SK-N-SH (cell line): ENCODE measurements around the gene ITPRID2. TPM values are rescaled to one million over a fixed set of nuclear protein-coding genes. Genes with fewer than 3 reads are reported as not detected.
A peak's percentile ranks its signal among the peaks of the same experiment; 100 is the strongest.

Source experiments
- CTCF ChIA-PET: fragments of 300-600, 350-600 bp; formaldehyde crosslinking; extraction: SDS; loops from one replicate; lab custom pipeline; 2021; lab: Yijun Ruan, JAX
- POLR2A ChIA-PET: fragments of 350-600 bp; sonication (Branson Sonifier 250); formaldehyde crosslinking; extraction: SDS; loops from one replicate; lab custom pipeline; 2020; ENCODE audit warnings: antibody characterized with exemption, inconsistent platforms; lab: Yijun Ruan, JAX
- DNase-seq: peaks from one replicate; pipeline ENCODE4 v3.0.0; 2012
- H2AFZ ChIP-seq: fragments of 200-600 bp; sonication (generic); 2 replicates; pipeline ENCODE4 v1.8.1; 2016; ENCODE audit warnings: antibody characterized with exemption, mild to moderate bottlenecking, low read depth
- H3F3A ChIP-seq: fragments of 200-600 bp; sonication (generic); replicated peaks from 2 replicates; pipeline ENCODE3; 2016; ENCODE audit warnings: antibody characterized with exemption, mild to moderate bottlenecking; ENCODE audit not compliant: insufficient read depth
- H3K27ac ChIP-seq, 2 experiments: fragments of 200-500 bp in 1 of 2; fragments of 200-600 bp in 1 of 2; sonication (Bioruptor generic) in 1 of 2; sonication (generic), shearing (Covaris generic) in 1 of 2; 2 replicates each; pipeline versions ENCODE4 v1.5.1 to v1.6.1; 2014 to 2016; ENCODE audit warnings: low read depth in 2 of 2, inconsistent platforms in 1 of 2, low read length in 1 of 2, mild to moderate bottlenecking in 1 of 2, mixed read lengths in 1 of 2
- H3K27me3 ChIP-seq: fragments of 200-600 bp; sonication (generic), shearing (Covaris generic); 2 replicates; pipeline ENCODE4 v1.6.1; 2016; ENCODE audit warnings: mixed run types; ENCODE audit not compliant: insufficient read depth
- H3K36me3 ChIP-seq, 2 experiments: fragments of 200-500 bp in 1 of 2; fragments of 200-600 bp in 1 of 2; sonication (Bioruptor generic) in 1 of 2; sonication (generic) in 1 of 2; replicated peaks in 1 of 2; 2 replicates each; pipeline versions ENCODE3 to v1.5.1; 2014 to 2016; ENCODE audit warnings: low read length in 1 of 2, mild to moderate bottlenecking in 1 of 2; ENCODE audit not compliant: insufficient read depth in 2 of 2, control insufficient read depth in 1 of 2
- H3K4me1 ChIP-seq, 2 experiments: fragments of 200-500 bp in 1 of 2; fragments of 200-600 bp in 1 of 2; sonication (Bioruptor generic) in 1 of 2; sonication (generic), shearing (Covaris generic) in 1 of 2; 2 replicates each; pipeline versions ENCODE4 v1.5.1 to v1.6.1; 2014 to 2016; ENCODE audit warnings: low read depth in 1 of 2, low read length in 1 of 2, mixed run types in 1 of 2; ENCODE audit not compliant: insufficient read depth in 2 of 2, control insufficient read depth in 1 of 2
- H3K4me2 ChIP-seq: fragments of 200-600 bp; sonication (generic), shearing (Covaris generic); 2 replicates; pipeline ENCODE4 v1.6.1; 2017; ENCODE audit warnings: mixed run types
- H3K4me3 ChIP-seq, 2 experiments: fragments of 200-500 bp in 1 of 2; fragments of 200-600 bp in 1 of 2; sonication (Bioruptor generic) in 1 of 2; sonication (generic), shearing (Covaris generic) in 1 of 2; 2 replicates each; pipeline versions ENCODE4 v1.5.1 to v1.8.1; 2014 to 2016; ENCODE audit warnings: low read depth in 2 of 2, inconsistent platforms in 1 of 2, low read length in 1 of 2, mild to moderate bottlenecking in 1 of 2, mixed read lengths in 1 of 2, moderate library complexity in 1 of 2
- H3K79me2 ChIP-seq: fragments of 200-600 bp; sonication (generic); 2 replicates; pipeline ENCODE4 v1.8.1; 2017; ENCODE audit warnings: mild to moderate bottlenecking; ENCODE audit not compliant: insufficient read depth
- H3K9ac ChIP-seq: fragments of 200-600 bp; sonication (generic); 2 replicates; pipeline ENCODE4 v1.6.1; 2017; ENCODE audit warnings: mixed run types
- H3K9me2 ChIP-seq: fragments of 200-600 bp; sonication (generic); 2 replicates; pipeline ENCODE4 v1.6.1; 2017; ENCODE audit warnings: mixed run types
- H3K9me3 ChIP-seq: fragments of 200-600 bp; sonication (generic); 2 replicates; pipeline ENCODE4 v1.6.1; 2017; ENCODE audit warnings: mixed run types, mild to moderate bottlenecking, moderate library complexity
- H4K20me1 ChIP-seq: fragments of 200-600 bp; sonication (generic); 2 replicates; pipeline ENCODE4 v1.6.1; 2017; ENCODE audit warnings: mild to moderate bottlenecking, mixed run types; ENCODE audit not compliant: insufficient read depth
- CHD2 ChIP-seq: fragments of 150-350 bp; IDR thresholded peaks from 2 replicates; pipeline ENCODE4 v1.6.1; 2018; ENCODE audit warnings: low read length; ENCODE audit not compliant: partially characterized antibody
- CTCF ChIP-seq: fragments of 200-600 bp; sonication (generic); IDR thresholded peaks from 2 replicates; pipeline ENCODE4 v1.6.1; 2017; ENCODE audit warnings: antibody characterized with exemption, mild to moderate bottlenecking, moderate library complexity
- EP300 ChIP-seq, 2 experiments: IDR thresholded peaks; 2 replicates each; pipeline versions ENCODE4 v1.4.0 to v1.6.1; 2012; ENCODE audit warnings: borderline replicate concordance in 1 of 2, low read depth in 1 of 2, low read length in 1 of 2
- EZH2phosphoT487 ChIP-seq: fragments of 200-600 bp; sonication (generic); IDR thresholded peaks from 2 replicates; pipeline ENCODE4 v1.6.1; 2017; ENCODE audit warnings: low read depth, mixed run types, mild to moderate bottlenecking, antibody characterized with exemption, moderate library complexity, borderline replicate concordance
- FOXM1 ChIP-seq: IDR thresholded peaks from 2 replicates; pipeline ENCODE4 v1.4.0; 2012; ENCODE audit warnings: low read depth, mild to moderate bottlenecking
- GABPA ChIP-seq: IDR thresholded peaks from 2 replicates; pipeline ENCODE4 v1.4.0; 2012; ENCODE audit warnings: low read depth, mild to moderate bottlenecking
- GATA2 ChIP-seq: sonication (generic); formaldehyde crosslinking; IDR thresholded peaks from 2 replicates; pipeline ENCODE4 v1.5.0; 2020; ENCODE audit warnings: mild to moderate bottlenecking, missing genetic modification reagents
- JUND ChIP-seq: IDR thresholded peaks from 2 replicates; pipeline ENCODE4 v1.4.0; 2012
- MAX ChIP-seq: IDR thresholded peaks from 2 replicates; pipeline ENCODE4 v1.4.0; 2012; ENCODE audit warnings: low read depth
- MEF2A ChIP-seq: IDR thresholded peaks from 2 replicates; pipeline ENCODE4 v1.4.0; 2012; ENCODE audit warnings: low read depth, borderline replicate concordance
- NFIC ChIP-seq: IDR thresholded peaks from 2 replicates; pipeline ENCODE4 v1.4.0; 2012; ENCODE audit warnings: borderline replicate concordance
- RAD21 ChIP-seq: IDR thresholded peaks from 2 replicates; pipeline ENCODE4 v1.6.1; 2012; ENCODE audit warnings: mild to moderate bottlenecking, low read length
- RCOR1 ChIP-seq: fragments of 150-350 bp; IDR thresholded peaks from 2 replicates; pipeline ENCODE4 v1.6.1; 2017; ENCODE audit warnings: antibody characterized with exemption, low read length
- RFX5 ChIP-seq: IDR thresholded peaks from 2 replicates; pipeline ENCODE4 v1.6.1; 2012; ENCODE audit warnings: mild to moderate bottlenecking, improper control_type of control experiment, low read length
- RXRA ChIP-seq: IDR thresholded peaks from 2 replicates; pipeline ENCODE4 v1.4.0; 2012; ENCODE audit warnings: low read depth, mild to moderate bottlenecking, borderline replicate concordance
- TCF12 ChIP-seq: IDR thresholded peaks from 2 replicates; pipeline ENCODE4 v1.4.0; 2012
- TEAD4 ChIP-seq: IDR thresholded peaks from 2 replicates; pipeline ENCODE4 v1.4.0; 2012; ENCODE audit warnings: mild to moderate bottlenecking, borderline replicate concordance; ENCODE audit not compliant: insufficient read depth
- WGBS: methylation state at CpG from one replicate; pipeline ENCODE4 v1.1.6; 2017; ENCODE audit warnings: low lambda C conversion rate; 5-methylcytosine and 5-hydroxymethylcytosine counted together
- polyA plus RNA-seq, 3 experiments: library from polyadenylated mRNA; depleted of rRNA; stranded (reverse); fragments of >200 nt; gene quantifications; 2 replicates each; pipeline ENCODE4 v1.2.3, GENCODE V29; 2012
- TF ChIP-seq, protein P1 (sequence below): IDR thresholded peaks from 2 replicates; pipeline ENCODE4; 2012

Gene ITPRID2
- polyA plus RNA-seq, 1 of the 3 experiments (the other 2 are of a cell fraction), result 41.9 TPM

GRCh38 chr2:181900007-181900651 is 8.6 kb downstream of the ITPRID2 start:
- H3K36me3 ChIP-seq, result peaks cover 88 to 98% of the 10 kb centered on the region in 2 experiments
- CTCF ChIA-PET, result interaction anchor here (0.8 to 2.0 kb wide), 5 partner anchors 10 to 185 kb away, joined by 3 to 6 read pairs (median 5); no protein-coding TSS in a partner anchor
- H3K9me3 ChIP-seq, result no peaks in the 10 kb centered on the region
- no peaks in the 10 kb centered on the region for H3K27me3 ChIP-seq
- H3K27ac ChIP-seq, result no peak overlapping the region
- POLR2A ChIA-PET, result no interaction called here
- no peak overlapping the region for H3K4me3 ChIP-seq
- TF ChIP-seq, protein P1, sequence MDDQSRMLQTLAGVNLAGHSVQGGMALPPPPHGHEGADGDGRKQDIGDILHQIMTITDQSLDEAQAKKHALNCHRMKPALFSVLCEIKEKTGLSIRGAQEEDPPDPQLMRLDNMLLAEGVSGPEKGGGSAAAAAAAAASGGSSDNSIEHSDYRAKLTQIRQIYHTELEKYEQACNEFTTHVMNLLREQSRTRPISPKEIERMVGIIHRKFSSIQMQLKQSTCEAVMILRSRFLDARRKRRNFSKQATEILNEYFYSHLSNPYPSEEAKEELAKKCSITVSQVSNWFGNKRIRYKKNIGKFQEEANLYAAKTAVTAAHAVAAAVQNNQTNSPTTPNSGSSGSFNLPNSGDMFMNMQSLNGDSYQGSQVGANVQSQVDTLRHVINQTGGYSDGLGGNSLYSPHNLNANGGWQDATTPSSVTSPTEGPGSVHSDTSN, result no peak
- TF ChIP-seq JUND (no peak), GABPA (no peak), EZH2phosphoT487 (no peak), RAD21 (no peak)
- TF ChIP-seq, all 33 proteins: peak for 0
- Histone ChIP-seq H3K79me2 (peaks cover 63% of the 10 kb centered on the region), H2AFZ (no peak overlapping the region), H3K4me2 (no peak overlapping the region), H3K9ac (no peak overlapping the region), H3F3A (peaks cover 6% of the 10 kb centered on the region), H4K20me1 (no peaks in the 10 kb centered on the region; the same call in 1 of the 2 replicates), H3K4me1 (peaks cover 0 to 19% of the 10 kb centered on the region in 2 experiments; a peak in 2 of 4 replicates), H3K9me2 (no peaks in the 10 kb centered on the region)
- no peak for DNase-seq
- WGBS, result 89% methylated on average over 3 of the region's 3 CpGs

- H3K4me3 ChIP-seq, result no peak overlapping the region
- no peaks in the 10 kb centered on the region for H3K9me2 ChIP-seq
- POLR2A ChIA-PET, result no interaction called here
- H2AFZ ChIP-seq, result no peak overlapping the region
- H3K36me3 ChIP-seq, result peaks cover 90 to 99% of the 10 kb centered on the region in 2 experiments
- H3K27ac ChIP-seq, result peak overlapping the region in 1 of 2 experiments; percentile 3; a peak in 1 of 4 replicates
- no peaks in the 10 kb centered on the region for H3K27me3 ChIP-seq
- no peaks in the 10 kb centered on the region; the same call in 1 of the 2 replicates for H4K20me1 ChIP-seq
- TF ChIP-seq TEAD4, result no peak
- TF ChIP-seq FOXM1, result no peak
- TF ChIP-seq CHD2, result no peak
- TF ChIP-seq GATA2 (CRISPR knock-in tag), result no peak
- no peak for TF ChIP-seq RFX5
- TF ChIP-seq TCF12, result no peak
- no peak for TF ChIP-seq CTCF
- TF ChIP-seq RCOR1, result no peak
- TF ChIP-seq MAX, result no peak
- no peak for TF ChIP-seq JUND
- TF ChIP-seq RXRA, result no peak
- no peak for TF ChIP-seq EP300 (IDR thresholded peaks at IDR 0.05; ENCODE audit: borderline replicate concordance in 1 of 2, low read depth in 1 of 2, low read length in 1 of 2)
- TF ChIP-seq MEF2A, result no peak
- no peak for TF ChIP-seq NFIC
- TF ChIP-seq, all 33 proteins: peak for 0
- Histone ChIP-seq H3K4me1 (peaks cover 0 to 8% of the 10 kb centered on the region in 2 experiments; a peak in 2 of 4 replicates), H3K4me2 (no peak overlapping the region), H3K9me3 (no peaks in the 10 kb centered on the region), H3K9ac (no peak overlapping the region), H3F3A (peaks cover 6% of the 10 kb centered on the region), H3K79me2 (peaks cover 62% of the 10 kb centered on the region)
- no peak for DNase-seq
- CTCF ChIA-PET, result interaction anchor here (0.9 to 2.2 kb wide), 10 partner anchors 10 to 1778 kb away, joined by 3 to 20 read pairs (median 4); no protein-coding TSS in a partner anchor
- 81% methylated on average over 3 of the region's 3 CpGs for WGBS
These were observed 11.1 kb downstream of the ITPRID2 start for GRCh38 chr2:181902625-181903024.
